MM.1S (cell line): ENCODE results near the gene STXBP6.

Experiments used
- EZH2 ChIP-seq: fragments of 300-600 bp; sonication (generic); optimal IDR thresholded peaks from 2 replicates; pipeline ENCODE3; 2017; ENCODE audit warnings: low read depth, mild to moderate bottlenecking, antibody characterized with exemption, low read length, mixed read lengths
- TF ChIP-seq, protein P1 (sequence below): fragments of 300-600 bp; sonication (generic); IDR thresholded peaks from 2 replicates; pipeline ENCODE4 v1.5.1; 2016; ENCODE audit warnings: antibody characterized with exemption, low read length, mixed read lengths

DNA sequence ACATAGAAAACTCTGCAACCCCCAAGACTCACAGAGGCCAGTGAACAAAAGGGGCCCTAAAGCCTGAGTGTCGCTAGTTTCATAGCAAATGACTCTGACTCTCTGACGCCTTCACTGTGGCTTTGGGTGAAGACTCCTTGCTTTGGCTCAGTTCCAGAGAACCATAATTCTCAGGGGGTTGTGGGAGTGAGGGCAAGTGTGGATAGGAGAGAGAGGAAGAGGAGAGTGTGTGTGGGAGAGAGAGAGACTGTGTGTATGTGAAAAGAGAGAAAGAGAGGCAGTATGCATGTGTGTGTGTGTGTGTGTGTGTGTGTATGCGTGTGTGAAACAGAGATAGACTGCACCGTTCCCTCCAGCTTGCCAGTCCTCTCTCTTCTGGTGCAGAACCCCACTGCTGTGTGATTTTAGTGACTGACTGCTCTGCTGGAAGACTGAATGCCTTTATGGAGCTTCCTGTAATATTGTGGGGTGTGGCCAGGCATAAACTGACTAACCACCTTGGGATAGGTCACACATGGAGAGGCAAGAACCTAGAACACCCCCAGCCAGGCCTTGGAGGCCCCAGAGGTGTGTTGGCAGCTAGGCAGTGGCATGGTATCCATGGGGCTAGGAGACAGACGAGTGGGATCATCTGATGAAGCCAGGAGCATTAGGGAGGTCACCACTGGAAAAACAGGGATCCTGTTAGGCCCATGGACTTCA lies 45.9 kb upstream of the STXBP6 start:
- TF ChIP-seq, protein P1, sequence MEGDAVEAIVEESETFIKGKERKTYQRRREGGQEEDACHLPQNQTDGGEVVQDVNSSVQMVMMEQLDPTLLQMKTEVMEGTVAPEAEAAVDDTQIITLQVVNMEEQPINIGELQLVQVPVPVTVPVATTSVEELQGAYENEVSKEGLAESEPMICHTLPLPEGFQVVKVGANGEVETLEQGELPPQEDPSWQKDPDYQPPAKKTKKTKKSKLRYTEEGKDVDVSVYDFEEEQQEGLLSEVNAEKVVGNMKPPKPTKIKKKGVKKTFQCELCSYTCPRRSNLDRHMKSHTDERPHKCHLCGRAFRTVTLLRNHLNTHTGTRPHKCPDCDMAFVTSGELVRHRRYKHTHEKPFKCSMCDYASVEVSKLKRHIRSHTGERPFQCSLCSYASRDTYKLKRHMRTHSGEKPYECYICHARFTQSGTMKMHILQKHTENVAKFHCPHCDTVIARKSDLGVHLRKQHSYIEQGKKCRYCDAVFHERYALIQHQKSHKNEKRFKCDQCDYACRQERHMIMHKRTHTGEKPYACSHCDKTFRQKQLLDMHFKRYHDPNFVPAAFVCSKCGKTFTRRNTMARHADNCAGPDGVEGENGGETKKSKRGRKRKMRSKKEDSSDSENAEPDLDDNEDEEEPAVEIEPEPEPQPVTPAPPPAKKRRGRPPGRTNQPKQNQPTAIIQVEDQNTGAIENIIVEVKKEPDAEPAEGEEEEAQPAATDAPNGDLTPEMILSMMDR = no peak
- TF ChIP-seq EZH2 = no peak
